ENCODE measurements around the gene TMEM208. TPM values are rescaled to one million over a fixed set of nuclear protein-coding genes. Genes with fewer than 3 reads are reported as not detected.

The TMEM208 gene
- total and polyA plus RNA-seq, 2 of the 13 experiments (the other 11 are each of a cell fraction or from before 2014, with no cell fraction given), result 58.8 to 72.9 TPM

DNA sequence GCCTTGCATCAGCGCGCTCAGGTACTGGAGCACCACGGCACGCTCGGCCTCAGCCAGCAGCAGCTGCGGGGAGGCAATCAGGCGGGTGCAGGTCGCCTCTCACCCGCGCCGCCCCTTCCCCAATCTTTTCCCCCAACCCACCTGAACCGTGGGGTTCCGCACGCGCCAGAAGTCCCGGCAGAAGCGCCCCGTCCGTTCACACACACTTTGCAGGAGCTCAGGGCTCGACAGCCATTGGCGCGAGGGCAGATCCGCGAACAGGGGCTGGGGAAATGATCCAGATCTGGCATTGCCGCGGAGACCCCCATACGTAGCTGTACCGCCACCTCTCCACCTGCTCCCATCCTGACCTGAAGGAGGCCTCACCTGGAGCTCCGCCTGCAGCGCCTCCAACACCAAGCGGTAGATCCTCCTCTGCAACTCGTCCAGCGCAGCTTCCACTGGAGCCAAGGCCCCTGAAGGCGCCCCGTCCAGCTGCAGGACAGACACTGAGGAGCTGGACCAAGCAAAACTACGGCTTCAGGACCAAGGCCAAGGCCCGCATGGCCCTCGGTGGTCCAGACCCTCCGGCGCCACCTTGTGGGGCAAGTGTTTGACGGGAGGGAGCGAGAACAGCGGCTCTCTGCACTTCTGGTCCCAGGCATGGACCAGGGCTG is 41.8 kb upstream of the TMEM208 start (continued):
- TF ChIP-seq, protein P1, sequence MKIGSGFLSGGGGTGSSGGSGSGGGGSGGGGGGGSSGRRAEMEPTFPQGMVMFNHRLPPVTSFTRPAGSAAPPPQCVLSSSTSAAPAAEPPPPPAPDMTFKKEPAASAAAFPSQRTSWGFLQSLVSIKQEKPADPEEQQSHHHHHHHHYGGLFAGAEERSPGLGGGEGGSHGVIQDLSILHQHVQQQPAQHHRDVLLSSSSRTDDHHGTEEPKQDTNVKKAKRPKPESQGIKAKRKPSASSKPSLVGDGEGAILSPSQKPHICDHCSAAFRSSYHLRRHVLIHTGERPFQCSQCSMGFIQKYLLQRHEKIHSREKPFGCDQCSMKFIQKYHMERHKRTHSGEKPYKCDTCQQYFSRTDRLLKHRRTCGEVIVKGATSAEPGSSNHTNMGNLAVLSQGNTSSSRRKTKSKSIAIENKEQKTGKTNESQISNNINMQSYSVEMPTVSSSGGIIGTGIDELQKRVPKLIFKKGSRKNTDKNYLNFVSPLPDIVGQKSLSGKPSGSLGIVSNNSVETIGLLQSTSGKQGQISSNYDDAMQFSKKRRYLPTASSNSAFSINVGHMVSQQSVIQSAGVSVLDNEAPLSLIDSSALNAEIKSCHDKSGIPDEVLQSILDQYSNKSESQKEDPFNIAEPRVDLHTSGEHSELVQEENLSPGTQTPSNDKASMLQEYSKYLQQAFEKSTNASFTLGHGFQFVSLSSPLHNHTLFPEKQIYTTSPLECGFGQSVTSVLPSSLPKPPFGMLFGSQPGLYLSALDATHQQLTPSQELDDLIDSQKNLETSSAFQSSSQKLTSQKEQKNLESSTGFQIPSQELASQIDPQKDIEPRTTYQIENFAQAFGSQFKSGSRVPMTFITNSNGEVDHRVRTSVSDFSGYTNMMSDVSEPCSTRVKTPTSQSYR (CRISPR knock-in tag; IDR thresholded peaks at IDR 0.05; ENCODE audit: borderline replicate concordance), result peak; percentile 68
- TF ChIP-seq ZNF557 (CRISPR knock-in tag; IDR thresholded peaks at IDR 0.05), result peak; percentile 71; the same call in 1 of the 2 replicates
- peak; percentile 98; the same call in 1 of the 2 replicates for TF ChIP-seq KLF6 (CRISPR knock-in tag; IDR thresholded peaks at IDR 0.05)
- TF ChIP-seq, protein P2, sequence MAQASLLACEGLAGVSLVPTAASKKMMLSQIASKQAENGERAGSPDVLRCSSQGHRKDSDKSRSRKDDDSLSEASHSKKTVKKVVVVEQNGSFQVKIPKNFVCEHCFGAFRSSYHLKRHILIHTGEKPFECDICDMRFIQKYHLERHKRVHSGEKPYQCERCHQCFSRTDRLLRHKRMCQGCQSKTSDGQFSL (CRISPR knock-in tag; IDR thresholded peaks at IDR 0.05), result peak; percentile 53; the same call in 1 of the 2 replicates
- TF ChIP-seq, protein P3, sequence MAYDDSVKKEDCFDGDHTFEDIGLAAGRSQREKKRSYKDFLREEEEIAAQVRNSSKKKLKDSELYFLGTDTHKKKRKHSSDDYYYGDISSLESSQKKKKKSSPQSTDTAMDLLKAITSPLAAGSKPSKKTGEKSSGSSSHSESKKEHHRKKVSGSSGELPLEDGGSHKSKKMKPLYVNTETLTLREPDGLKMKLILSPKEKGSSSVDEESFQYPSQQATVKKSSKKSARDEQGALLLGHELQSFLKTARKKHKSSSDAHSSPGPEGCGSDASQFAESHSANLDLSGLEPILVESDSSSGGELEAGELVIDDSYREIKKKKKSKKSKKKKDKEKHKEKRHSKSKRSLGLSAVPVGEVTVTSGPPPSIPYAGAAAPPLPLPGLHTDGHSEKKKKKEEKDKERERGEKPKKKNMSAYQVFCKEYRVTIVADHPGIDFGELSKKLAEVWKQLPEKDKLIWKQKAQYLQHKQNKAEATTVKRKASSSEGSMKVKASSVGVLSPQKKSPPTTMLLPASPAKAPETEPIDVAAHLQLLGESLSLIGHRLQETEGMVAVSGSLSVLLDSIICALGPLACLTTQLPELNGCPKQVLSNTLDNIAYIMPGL (CRISPR knock-in tag; IDR thresholded peaks at IDR 0.05; ENCODE audit: borderline replicate concordance in 1 of 2, low read depth in 1 of 2), result peak; percentile 95 to 98
- TF ChIP-seq SMYD3 (CRISPR knock-in tag; IDR thresholded peaks at IDR 0.05), result no peak
- peak; percentile 76 for TF ChIP-seq SP5 (CRISPR knock-in tag; IDR thresholded peaks at IDR 0.05; ENCODE audit: borderline replicate concordance, low read depth)
- TF ChIP-seq, protein P4, sequence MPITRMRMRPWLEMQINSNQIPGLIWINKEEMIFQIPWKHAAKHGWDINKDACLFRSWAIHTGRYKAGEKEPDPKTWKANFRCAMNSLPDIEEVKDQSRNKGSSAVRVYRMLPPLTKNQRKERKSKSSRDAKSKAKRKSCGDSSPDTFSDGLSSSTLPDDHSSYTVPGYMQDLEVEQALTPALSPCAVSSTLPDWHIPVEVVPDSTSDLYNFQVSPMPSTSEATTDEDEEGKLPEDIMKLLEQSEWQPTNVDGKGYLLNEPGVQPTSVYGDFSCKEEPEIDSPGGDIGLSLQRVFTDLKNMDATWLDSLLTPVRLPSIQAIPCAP (CRISPR knock-in tag; IDR thresholded peaks at IDR 0.05; ENCODE audit: low read depth), result 0 out of 2 replicates have a peak, but pooled peaks have one; percentile 47
- TF ChIP-seq CHCHD3 (CRISPR knock-in tag; IDR thresholded peaks at IDR 0.05), result peak; percentile 95
- TF ChIP-seq, protein P5, sequence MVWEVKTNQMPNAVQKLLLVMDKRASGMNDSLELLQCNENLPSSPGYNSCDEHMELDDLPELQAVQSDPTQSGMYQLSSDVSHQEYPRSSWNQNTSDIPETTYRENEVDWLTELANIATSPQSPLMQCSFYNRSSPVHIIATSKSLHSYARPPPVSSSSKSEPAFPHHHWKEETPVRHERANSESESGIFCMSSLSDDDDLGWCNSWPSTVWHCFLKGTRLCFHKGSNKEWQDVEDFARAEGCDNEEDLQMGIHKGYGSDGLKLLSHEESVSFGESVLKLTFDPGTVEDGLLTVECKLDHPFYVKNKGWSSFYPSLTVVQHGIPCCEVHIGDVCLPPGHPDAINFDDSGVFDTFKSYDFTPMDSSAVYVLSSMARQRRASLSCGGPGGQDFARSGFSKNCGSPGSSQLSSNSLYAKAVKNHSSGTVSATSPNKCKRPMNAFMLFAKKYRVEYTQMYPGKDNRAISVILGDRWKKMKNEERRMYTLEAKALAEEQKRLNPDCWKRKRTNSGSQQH (CRISPR knock-in tag; IDR thresholded peaks at IDR 0.05; ENCODE audit: low read depth), result peak; percentile 99
- peak; percentile 98 for TF ChIP-seq ERF (CRISPR knock-in tag; IDR thresholded peaks at IDR 0.05)
- TF ChIP-seq, protein P6, sequence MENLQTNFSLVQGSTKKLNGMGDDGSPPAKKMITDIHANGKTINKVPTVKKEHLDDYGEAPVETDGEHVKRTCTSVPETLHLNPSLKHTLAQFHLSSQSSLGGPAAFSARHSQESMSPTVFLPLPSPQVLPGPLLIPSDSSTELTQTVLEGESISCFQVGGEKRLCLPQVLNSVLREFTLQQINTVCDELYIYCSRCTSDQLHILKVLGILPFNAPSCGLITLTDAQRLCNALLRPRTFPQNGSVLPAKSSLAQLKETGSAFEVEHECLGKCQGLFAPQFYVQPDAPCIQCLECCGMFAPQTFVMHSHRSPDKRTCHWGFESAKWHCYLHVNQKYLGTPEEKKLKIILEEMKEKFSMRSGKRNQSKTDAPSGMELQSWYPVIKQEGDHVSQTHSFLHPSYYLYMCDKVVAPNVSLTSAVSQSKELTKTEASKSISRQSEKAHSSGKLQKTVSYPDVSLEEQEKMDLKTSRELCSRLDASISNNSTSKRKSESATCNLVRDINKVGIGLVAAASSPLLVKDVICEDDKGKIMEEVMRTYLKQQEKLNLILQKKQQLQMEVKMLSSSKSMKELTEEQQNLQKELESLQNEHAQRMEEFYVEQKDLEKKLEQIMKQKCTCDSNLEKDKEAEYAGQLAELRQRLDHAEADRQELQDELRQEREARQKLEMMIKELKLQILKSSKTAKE (CRISPR knock-in tag; IDR thresholded peaks at IDR 0.05; ENCODE audit: borderline replicate concordance), result peak; percentile 72
- peak; percentile 75 for TF ChIP-seq PHF5A (CRISPR knock-in tag; IDR thresholded peaks at IDR 0.05; ENCODE audit: low read depth, unreplicated experiment)
- no peak for TF ChIP-seq HNRNPUL1 (IDR thresholded peaks at IDR 0.05; ENCODE audit: low read depth, low read length)
- no peak for TF ChIP-seq DPF2 (CRISPR knock-in tag; IDR thresholded peaks at IDR 0.05; ENCODE audit: borderline replicate concordance, low read depth)
- peak; percentile 85; the same call in 1 of the 2 replicates for TF ChIP-seq ZNF552 (CRISPR knock-in tag; IDR thresholded peaks at IDR 0.05; ENCODE audit: borderline replicate concordance)
- TF ChIP-seq TGIF2 (CRISPR knock-in tag; IDR thresholded peaks at IDR 0.05), result peak; percentile 98
- TF ChIP-seq ZNF761 (CRISPR knock-in tag; conservative IDR thresholded peaks at IDR 0.05), result no peak; the same call in none of the 2 replicates
- peak; percentile 50; the same call in 1 of the 2 replicates for TF ChIP-seq HES4 (CRISPR knock-in tag; IDR thresholded peaks at IDR 0.05; ENCODE audit: borderline replicate concordance)

Measured in HepG2 (cell line).